Activated CD4-positive, alpha-beta T cell treated with anti-CD3 and anti-CD28 coated beads, Interleukin-2, amount 50 U/mL, for 4 hours (primary cell): ENCODE results near the gene SLC7A10.
"Not testable (repeated sequence)": the region's sequence is repeated elsewhere in the genome, so short reads cannot be mapped to it uniquely, and the experiment has no call there.

Experiments used
- DNase-seq, 2 experiments: peaks; one replicate each; pipeline ENCODE4 v3.0.0-alpha.2; 2020

Gene SLC7A10

GRCh38 chr19:33215438-33216197 is 10.0 kb downstream of the SLC7A10 start:
- DNase-seq: no peak

GRCh38 chr19:33214596-33214995 is 11.1 kb downstream of the SLC7A10 start:
- DNase-seq: no peak

- no peak for DNase-seq
Measured at GRCh38 chr19:33212436-33213172, 13.0 kb downstream of the SLC7A10 start.

- DNase-seq: no peak
Measured at GRCh38 chr19:33211794-33212435, 13.7 kb downstream of the SLC7A10 start.

GRCh38 chr19:33210266-33210940 is 15.2 kb downstream of the SLC7A10 start:
- no peak for DNase-seq

GRCh38 chr19:33209850-33210230 is 15.8 kb downstream of the SLC7A10 start:
- not testable (repeated sequence) for DNase-seq

- no peak for DNase-seq
Measured at GRCh38 chr19:33208904-33209849, 16.5 kb downstream of the SLC7A10 start.

- no peak for DNase-seq
Measured at GRCh38 chr19:33208371-33208895, 17.2 kb downstream of the SLC7A10 start.

GRCh38 chr19:33207903-33208302 is 17.7 kb downstream of the SLC7A10 start:
- no peak for DNase-seq

- no peak for DNase-seq
Measured at GRCh38 chr19:33207040-33207620, 18.5 kb downstream of the SLC7A10 start.

GRCh38 chr19:33206261-33207039 is 19.2 kb downstream of the SLC7A10 start:
- DNase-seq: no peak

- no peak for DNase-seq
Measured at GRCh38 chr19:33205531-33206260, 20.0 kb downstream of the SLC7A10 start.

GRCh38 chr19:33205110-33205509 is 20.5 kb downstream of the SLC7A10 start:
- no peak for DNase-seq

GRCh38 chr19:33204136-33204973 is 21.3 kb downstream of the SLC7A10 start:
- no peak for DNase-seq

- DNase-seq: no peak
Measured at GRCh38 chr19:33203529-33203928, 22.1 kb downstream of the SLC7A10 start.

- no peak for DNase-seq
Measured at GRCh38 chr19:33202546-33203507, 22.8 kb downstream of the SLC7A10 start.

- no peak for DNase-seq
Measured at GRCh38 chr19:33201886-33202545, 23.6 kb downstream of the SLC7A10 start.
